SK-N-SH treated with all-trans-retinoic acid at 6 μM for 48 hours (cell line): ENCODE data around the gene TMEM231.

Experiments used
- BACH2 ChIP-seq: fragments of 250-450 bp; sonication (Bioruptor Pico); IDR thresholded peaks from 2 replicates; pipeline ENCODE4 v1.9.0; 2021; ENCODE audit warnings: mild to moderate bottlenecking, borderline replicate concordance
- CREB5 ChIP-seq: fragments of 250-450 bp; sonication (Bioruptor Pico); IDR thresholded peaks from 2 replicates; pipeline ENCODE4 v1.5.1; 2020; ENCODE audit warnings: low read depth, mild to moderate bottlenecking, moderate library complexity
- CSDC2 ChIP-seq: fragments of 250-450 bp; sonication (Bioruptor Pico); IDR thresholded peaks from 2 replicates; pipeline ENCODE4 v1.5.0; 2020; ENCODE audit warnings: mild to moderate bottlenecking, moderate library complexity
- GLIS3 ChIP-seq: fragments of 250-450 bp; sonication (Bioruptor Pico); IDR thresholded peaks from 2 replicates; pipeline ENCODE4 v1.5.0; 2020; ENCODE audit warnings: mild to moderate bottlenecking, moderate library complexity
- PATZ1 ChIP-seq: fragments of 250-450 bp; sonication (Bioruptor Pico); IDR thresholded peaks from 2 replicates; pipeline ENCODE4 v1.8.0; 2020; ENCODE audit warnings: mild to moderate bottlenecking, moderate library complexity, borderline replicate concordance
- PPARA ChIP-seq: fragments of 250-450 bp; sonication (Bioruptor Pico); IDR thresholded peaks from 2 replicates; pipeline ENCODE4 v1.5.0; 2020; ENCODE audit warnings: mild to moderate bottlenecking, borderline replicate concordance
- SNAI2 ChIP-seq: fragments of 250-450 bp; sonication (Bioruptor Pico); IDR thresholded peaks from 2 replicates; pipeline ENCODE4 v1.5.0; 2020; ENCODE audit warnings: mild to moderate bottlenecking, moderate library complexity
- TSHZ2 ChIP-seq: fragments of 250-450 bp; sonication (Bioruptor Pico); IDR thresholded peaks from 2 replicates; pipeline ENCODE4 v1.5.0; 2020; ENCODE audit warnings: mild to moderate bottlenecking, moderate library complexity
- ZFP3 ChIP-seq: fragments of 250-450 bp; sonication (Bioruptor Pico); IDR thresholded peaks from 2 replicates; pipeline ENCODE4 v1.5.0; 2020; ENCODE audit warnings: mild to moderate bottlenecking, moderate library complexity
- ZFP30 ChIP-seq: fragments of 450-650 bp; formaldehyde crosslinking; IDR thresholded peaks from 2 replicates; pipeline ENCODE4 v1.5.0; 2022; ENCODE audit warnings: mild to moderate bottlenecking, moderate library complexity

GRCh38 chr16:75495076-75495674 lies 60.9 kb downstream of the TMEM231 start, which contains the start of gene CHST6:
- TF ChIP-seq ZFP3 (CRISPR knock-in tag): no peak
- no peak for TF ChIP-seq PPARA
- TF ChIP-seq ZFP30 (CRISPR knock-in tag): no peak
- no peak for TF ChIP-seq CREB5 (CRISPR knock-in tag)
- TF ChIP-seq PATZ1 (CRISPR knock-in tag): no peak
- TF ChIP-seq TSHZ2 (CRISPR knock-in tag): no peak
- TF ChIP-seq BACH2: no peak
- TF ChIP-seq SNAI2 (CRISPR knock-in tag): no peak
- TF ChIP-seq CSDC2 (CRISPR knock-in tag): no peak
- no peak for TF ChIP-seq GLIS3
